Fibroblast of skin of left biceps (primary cell): ENCODE data around the gene ERICH6B.

Experiments used
- DNase-seq, 2 experiments: peaks; one replicate each; pipeline ENCODE4 v3.0.0-alpha.2; 2013; ENCODE audit warnings: low read depth in 2 of 2

The ERICH6B gene

GRCh38 chr13:45542391-45542790 is 73.1 kb downstream of the ERICH6B start:
- DNase-seq = no peak

- DNase-seq = no peak
Observed at GRCh38 chr13:45541806-45542205, 73.7 kb downstream of the ERICH6B start.

- DNase-seq = no peak
Observed at GRCh38 chr13:45540864-45541263, 74.7 kb downstream of the ERICH6B start.

DNA sequence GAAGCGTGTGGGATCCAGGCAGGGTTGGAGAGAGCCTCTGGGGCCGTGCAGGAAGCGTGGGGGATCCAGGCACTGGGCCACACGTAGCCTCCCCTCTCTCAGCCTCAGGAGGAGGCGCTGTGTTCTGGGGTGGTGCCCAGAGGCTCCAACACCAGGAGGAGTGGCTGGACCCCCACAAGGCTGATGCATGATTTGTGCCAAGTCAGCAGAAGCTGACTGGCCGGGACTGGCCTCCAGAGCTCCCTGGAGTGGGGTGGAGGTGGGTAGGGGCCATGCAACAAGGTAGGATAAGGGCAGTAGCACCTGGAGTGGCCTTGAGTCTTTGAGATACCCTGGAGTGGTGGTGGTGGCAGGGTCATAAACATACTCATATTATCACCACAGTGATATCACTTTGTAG is 75.3 kb downstream of the ERICH6B start:
- DNase-seq = no peak

- DNase-seq = no peak
Observed at GRCh38 chr13:45538382-45538781, 77.2 kb downstream of the ERICH6B start.

DNA sequence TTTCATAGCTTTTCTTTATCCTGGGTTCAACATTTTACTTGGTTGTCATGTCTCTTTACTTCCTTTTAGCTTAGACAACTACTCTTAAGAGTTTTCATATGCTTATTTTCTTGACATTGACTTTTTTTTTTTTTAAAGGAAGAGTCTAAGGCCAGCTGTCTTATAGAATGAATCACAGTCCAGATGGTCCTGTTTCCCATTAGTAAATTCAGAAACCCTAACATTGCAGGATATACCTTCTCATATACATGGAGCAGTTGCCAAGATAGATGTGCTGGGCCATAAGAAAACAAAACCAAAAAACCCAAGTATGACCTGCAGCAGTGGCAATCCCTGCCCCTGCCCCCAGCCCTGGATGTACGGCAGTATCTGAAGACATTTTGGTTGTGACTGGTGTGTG is 78.0 kb downstream of the ERICH6B start:
- peak in 1 of 2 experiments; percentile 19 for DNase-seq

GRCh38 chr13:45536224-45536623 is 79.3 kb downstream of the ERICH6B start:
- DNase-seq = no peak

GRCh38 chr13:45534604-45535003 is 80.9 kb downstream of the ERICH6B start:
- no peak for DNase-seq

GRCh38 chr13:45529758-45530157 is 85.8 kb downstream of the ERICH6B start:
- DNase-seq = no peak

GRCh38 chr13:45527699-45528462 is 87.7 kb downstream of the ERICH6B start:
- no peak for DNase-seq

GRCh38 chr13:45522571-45522970 is 93.0 kb downstream of the ERICH6B start:
- DNase-seq = no peak

DNA sequence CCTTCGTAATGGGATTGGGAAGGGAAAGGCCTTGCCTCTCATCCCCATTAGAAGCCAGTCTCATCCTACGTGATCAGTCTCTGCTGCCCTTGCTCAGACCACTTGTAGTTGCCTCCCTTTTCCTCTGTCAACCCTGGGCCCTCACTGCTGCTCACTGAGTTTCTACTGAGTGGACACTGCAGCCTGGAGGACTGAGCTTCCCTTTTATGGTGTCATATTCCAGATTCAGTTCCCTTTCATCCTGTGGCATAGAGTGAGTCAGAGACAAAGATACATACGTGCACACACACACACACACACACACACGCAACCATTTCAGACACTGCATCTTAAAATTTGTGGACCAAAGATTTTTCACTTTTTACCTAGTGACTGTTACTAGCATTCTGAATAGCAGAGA is 94.2 kb downstream of the ERICH6B start:
- DNase-seq = no peak

DNA sequence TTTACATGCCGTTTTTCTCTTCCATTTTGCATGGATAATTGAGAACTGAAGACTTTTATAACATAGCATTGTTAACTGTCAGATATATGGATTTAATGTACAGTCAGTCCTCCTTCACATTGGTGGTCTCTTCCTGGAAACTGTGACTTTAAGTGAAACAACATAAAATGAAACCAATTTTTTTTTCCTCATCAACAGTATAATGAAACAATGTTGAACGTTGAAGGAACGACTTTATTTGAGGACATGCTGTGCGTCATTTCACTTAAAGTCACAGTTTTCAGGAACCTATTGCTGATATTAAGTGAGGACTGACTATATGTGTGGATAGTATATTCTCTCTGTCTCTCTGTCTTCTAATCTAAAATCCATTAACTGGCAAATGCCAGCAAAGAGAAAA is 96.0 kb downstream of the ERICH6B start:
- DNase-seq = no peak

GRCh38 chr13:45518525-45519245 is 96.9 kb downstream of the ERICH6B start:
- DNase-seq = no peak

DNA sequence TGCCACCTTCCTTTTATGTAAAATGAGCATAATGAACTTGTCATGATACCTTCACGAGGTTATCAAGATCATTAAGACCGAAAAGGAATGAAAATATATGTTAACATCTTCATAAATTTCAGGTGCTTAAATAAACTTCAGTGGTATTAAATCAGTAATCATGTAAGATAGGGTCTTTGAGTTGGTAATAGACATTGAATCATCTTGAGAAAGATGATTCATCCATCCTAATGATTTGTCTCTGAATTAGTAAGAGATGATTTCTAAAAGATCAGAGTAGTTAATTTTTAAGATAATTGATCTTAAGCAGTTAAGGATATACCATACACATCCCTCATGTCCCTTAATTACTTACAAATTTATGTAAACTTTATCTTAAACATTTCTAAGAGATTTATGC is 98.8 kb downstream of the ERICH6B start:
- DNase-seq = no peak

GRCh38 chr13:45512098-45512496 is 103.4 kb downstream of the ERICH6B start:
- no peak for DNase-seq

GRCh38 chr13:45511310-45512097 is 104.0 kb downstream of the ERICH6B start:
- peak; percentile 32 to 39 for DNase-seq

DNA sequence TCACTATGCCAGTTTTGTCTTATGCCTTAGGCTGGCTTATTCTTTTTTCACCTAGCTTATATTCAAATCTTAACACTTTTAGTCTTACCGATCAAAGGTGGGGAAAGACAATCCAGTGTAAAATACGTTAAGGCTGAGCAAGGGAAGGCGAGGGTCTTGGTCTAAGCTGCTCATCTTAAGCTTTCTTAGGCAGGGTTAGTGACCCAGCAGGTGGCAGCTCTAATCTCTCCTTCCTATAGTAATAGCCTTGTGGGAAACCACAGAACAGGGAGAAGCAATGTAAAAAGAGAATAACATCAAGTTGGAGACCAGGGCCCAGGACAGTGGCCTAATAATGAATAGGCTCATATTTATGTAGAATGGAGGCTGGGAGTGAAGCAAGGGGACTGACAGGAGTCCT is 104.9 kb downstream of the ERICH6B start:
- no peak for DNase-seq

GRCh38 chr13:45508776-45509175 is 106.8 kb downstream of the ERICH6B start:
- no peak for DNase-seq

- no peak for DNase-seq
Observed at GRCh38 chr13:45506811-45507210, 108.7 kb downstream of the ERICH6B start.

GRCh38 chr13:45503658-45504057 is 111.9 kb downstream of the ERICH6B start:
- DNase-seq = no peak

DNA sequence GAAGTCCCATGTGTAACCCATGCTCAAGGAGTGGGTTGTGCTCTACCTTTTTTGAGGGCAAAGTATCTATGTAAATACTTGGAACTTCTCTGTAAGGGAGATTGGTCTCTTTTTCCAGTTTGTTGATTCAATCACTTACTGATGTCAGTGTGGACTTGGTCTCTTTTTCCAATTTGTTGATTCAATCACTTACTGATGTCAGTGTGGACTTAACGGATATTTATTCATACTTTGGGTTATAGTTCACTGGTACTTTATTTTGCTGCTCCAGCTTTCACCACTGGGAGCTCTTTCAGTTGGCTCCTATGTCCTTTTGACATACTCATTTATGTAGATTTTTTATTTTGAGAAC is 114.4 kb downstream of the ERICH6B start:
- no peak for DNase-seq
